ENCODE data around the gene FCRL6. TPM values are rescaled to one million over a fixed set of nuclear protein-coding genes. Genes with fewer than 3 reads are reported as not detected.

FCRL6 gene
- total RNA-seq, 1 donor from 2014 or later = not detected

- DNase-seq (no peak), ATAC-seq (ENCODE audit: low read depth) (no peak)
- TF ChIP-seq, protein P1, sequence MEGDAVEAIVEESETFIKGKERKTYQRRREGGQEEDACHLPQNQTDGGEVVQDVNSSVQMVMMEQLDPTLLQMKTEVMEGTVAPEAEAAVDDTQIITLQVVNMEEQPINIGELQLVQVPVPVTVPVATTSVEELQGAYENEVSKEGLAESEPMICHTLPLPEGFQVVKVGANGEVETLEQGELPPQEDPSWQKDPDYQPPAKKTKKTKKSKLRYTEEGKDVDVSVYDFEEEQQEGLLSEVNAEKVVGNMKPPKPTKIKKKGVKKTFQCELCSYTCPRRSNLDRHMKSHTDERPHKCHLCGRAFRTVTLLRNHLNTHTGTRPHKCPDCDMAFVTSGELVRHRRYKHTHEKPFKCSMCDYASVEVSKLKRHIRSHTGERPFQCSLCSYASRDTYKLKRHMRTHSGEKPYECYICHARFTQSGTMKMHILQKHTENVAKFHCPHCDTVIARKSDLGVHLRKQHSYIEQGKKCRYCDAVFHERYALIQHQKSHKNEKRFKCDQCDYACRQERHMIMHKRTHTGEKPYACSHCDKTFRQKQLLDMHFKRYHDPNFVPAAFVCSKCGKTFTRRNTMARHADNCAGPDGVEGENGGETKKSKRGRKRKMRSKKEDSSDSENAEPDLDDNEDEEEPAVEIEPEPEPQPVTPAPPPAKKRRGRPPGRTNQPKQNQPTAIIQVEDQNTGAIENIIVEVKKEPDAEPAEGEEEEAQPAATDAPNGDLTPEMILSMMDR (IDR thresholded peaks at IDR 0.05) = no peak
- H3K27ac Mint-ChIP-seq = no peak overlapping the region
- H3K27me3 Mint-ChIP-seq = peaks cover 25% of the 10 kb centered on the region
- no peak overlapping the region for H3K4me3 Mint-ChIP-seq
- no peaks in the 10 kb centered on the region for H3K4me1 Mint-ChIP-seq
- intact Hi-C loops (cut with micrococcal nuclease) = no loop called here
- no peaks in the 10 kb centered on the region for H3K9me3 Mint-ChIP-seq
- ChIA-PET POLR2A (no interaction called here), CTCF (no interaction called here)
- no peaks in the 10 kb centered on the region for H3K36me3 Mint-ChIP-seq (ENCODE audit: low read depth)
Observed at GRCh38 chr1:159765806-159766205, 36.4 kb upstream of the FCRL6 start.

DNA sequence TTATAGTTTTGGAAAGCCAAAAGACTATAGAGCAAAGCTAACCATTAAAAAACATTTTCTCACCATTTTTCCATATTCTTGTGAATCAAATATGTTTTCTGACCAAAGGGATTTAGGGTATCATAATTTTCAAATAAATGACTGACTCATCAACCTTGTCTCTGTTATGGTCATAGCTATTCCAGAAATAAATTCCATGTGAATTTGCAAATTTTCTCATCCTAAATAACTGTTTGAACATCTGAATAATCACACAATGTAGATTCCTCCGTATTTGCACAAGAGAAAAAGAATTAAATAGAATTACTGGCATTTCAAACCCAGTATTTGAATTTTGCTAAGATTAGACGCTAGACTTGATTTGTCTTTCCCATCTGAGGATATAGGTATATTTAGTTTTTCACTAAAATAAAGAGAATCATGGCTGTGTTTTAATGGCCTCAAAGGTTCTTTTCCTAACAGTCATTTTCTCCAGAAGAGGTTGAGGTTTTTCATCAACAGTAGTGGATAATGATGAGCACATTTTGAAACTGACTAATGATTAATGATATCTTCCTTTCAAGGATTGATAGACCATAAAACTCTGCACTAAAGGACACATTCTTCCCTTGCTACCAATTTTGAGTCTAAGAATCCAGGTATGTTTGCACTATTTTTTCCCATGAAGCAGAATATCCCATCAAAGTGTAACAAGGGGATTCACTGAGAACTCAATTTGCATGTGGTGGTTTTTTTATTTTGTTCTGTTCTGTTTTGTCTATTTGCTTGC lies 30.8 kb upstream of the FCRL6 start:
- DNase-seq (no peak), ATAC-seq (ENCODE audit: low read depth) (no peak)
- peaks cover 23% of the 10 kb centered on the region for H3K27me3 Mint-ChIP-seq
- no peaks in the 10 kb centered on the region for H3K9me3 Mint-ChIP-seq
- H3K4me3 Mint-ChIP-seq = no peak overlapping the region
- intact Hi-C loops (cut with micrococcal nuclease) = no loop called here
- no peaks in the 10 kb centered on the region for H3K36me3 Mint-ChIP-seq (ENCODE audit: low read depth)
- H3K27ac Mint-ChIP-seq = no peak overlapping the region
- H3K4me1 Mint-ChIP-seq = no peaks in the 10 kb centered on the region
- CTCF ChIA-PET = no interaction called here
- TF ChIP-seq, protein P1 (IDR thresholded peaks at IDR 0.05) = no peak
- POLR2A ChIA-PET = interaction anchor here (0.6 kb wide), 1 partner anchor 8 kb away, joined by 3 read pairs; no protein-coding TSS in a partner anchor

DNA sequence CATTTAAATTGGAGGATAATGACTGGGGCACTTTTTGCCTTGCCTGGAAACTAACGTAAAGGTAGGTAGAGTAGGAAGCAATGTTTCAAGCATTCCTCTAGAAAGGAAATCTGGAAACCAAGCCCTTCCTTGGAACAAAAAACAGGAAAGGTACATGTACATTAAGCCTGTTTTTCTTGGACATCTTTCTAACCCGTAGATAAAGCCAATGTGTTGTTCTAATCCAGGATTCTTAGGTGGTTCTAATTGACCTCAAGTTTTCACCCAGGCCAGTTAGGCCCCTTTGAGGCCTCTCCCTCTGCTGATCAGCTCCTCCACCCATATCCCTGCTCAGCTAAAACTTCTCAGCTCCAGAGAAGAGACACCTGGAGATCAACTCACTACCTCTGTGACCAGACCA lies 27.7 kb upstream of the FCRL6 start:
- Mint-ChIP-seq H3K4me1 (no peaks in the 10 kb centered on the region), H3K27me3 (peaks cover 14% of the 10 kb centered on the region), H3K4me3 (no peak overlapping the region), H3K36me3 (ENCODE audit: low read depth) (no peaks in the 10 kb centered on the region), H3K27ac (no peak overlapping the region), H3K9me3 (no peaks in the 10 kb centered on the region)
- DNase-seq = no peak
- CTCF ChIA-PET = no interaction called here
- no peak for ATAC-seq (ENCODE audit: low read depth)
- POLR2A ChIA-PET = no interaction called here
- TF ChIP-seq, protein P1 (IDR thresholded peaks at IDR 0.05) = no peak
- intact Hi-C loops (cut with micrococcal nuclease) = no loop called here

DNA sequence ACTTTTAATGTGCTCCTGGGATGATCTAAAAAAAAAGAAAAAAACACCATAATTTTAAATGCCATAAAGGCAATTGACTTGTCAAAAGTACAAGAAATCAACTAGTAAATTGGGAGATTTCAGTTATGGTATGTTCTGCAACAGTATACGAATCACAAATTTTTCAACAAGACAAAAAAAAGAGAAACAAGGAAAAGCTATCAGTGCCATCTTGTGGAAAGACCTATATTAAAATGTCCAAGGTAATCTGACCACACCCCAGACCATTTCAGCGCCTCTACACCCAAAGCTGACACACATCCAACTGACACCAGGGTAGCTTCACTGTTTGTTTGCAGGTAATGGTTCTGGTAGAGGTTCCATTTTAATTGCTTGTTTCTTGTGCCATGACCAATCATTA lies 26.4 kb upstream of the FCRL6 start:
- Mint-ChIP-seq H3K27ac (no peak overlapping the region), H3K4me3 (no peak overlapping the region), H3K4me1 (peaks cover 10% of the 10 kb centered on the region), H3K27me3 (peaks cover 13% of the 10 kb centered on the region), H3K9me3 (no peaks in the 10 kb centered on the region), H3K36me3 (ENCODE audit: low read depth) (no peaks in the 10 kb centered on the region)
- ChIA-PET CTCF (no interaction called here), POLR2A (no interaction called here)
- TF ChIP-seq, protein P1 (IDR thresholded peaks at IDR 0.05) = no peak
- ATAC-seq (ENCODE audit: low read depth) (no peak), DNase-seq (no peak)
- intact Hi-C loops (cut with micrococcal nuclease) = no loop called here

GRCh38 chr1:159778266-159778665 lies 23.9 kb upstream of the FCRL6 start:
- ChIA-PET CTCF (interaction anchor here (1.1 kb wide), 1 partner anchor 229 kb away, joined by 3 read pairs; no protein-coding TSS in a partner anchor), POLR2A (no interaction called here)
- H3K9me3 Mint-ChIP-seq = no peaks in the 10 kb centered on the region
- H3K4me1 Mint-ChIP-seq = peaks cover 12% of the 10 kb centered on the region
- DNase-seq = no peak
- intact Hi-C loops (cut with micrococcal nuclease) = no loop called here
- H3K27ac Mint-ChIP-seq = no peak overlapping the region
- no peak overlapping the region for H3K4me3 Mint-ChIP-seq
- TF ChIP-seq, protein P1 (IDR thresholded peaks at IDR 0.05) = no peak
- H3K36me3 Mint-ChIP-seq (ENCODE audit: low read depth) = no peaks in the 10 kb centered on the region
- ATAC-seq (ENCODE audit: low read depth) = no peak
- H3K27me3 Mint-ChIP-seq = peaks cover 8% of the 10 kb centered on the region

Measured in activated B cell treated with CpG ODN at 0.5 μM for 24 hours (primary cell).